Effector memory CD8-positive, alpha-beta T cell (primary cell): ENCODE results near the gene PKD2.
"Not testable (repeated sequence)": the region's sequence is repeated elsewhere in the genome, so short reads cannot be mapped to it uniquely, and the experiment has no call there.

Experiments
- ATAC-seq: fragments of 150-1000 bp; cut with Tn5 transposase; replicated peaks from 2 replicates; pipeline ENCODE4 v1.10.0; 2021; ENCODE audit warnings: mild to moderate bottlenecking, moderate library complexity
- DNase-seq, 3 experiments: peaks; one replicate each; pipeline ENCODE4 v3.0.0; 2021
- H3K27ac Mint-ChIP-seq, 2 donors: one replicate each; pipeline ENCODE4 v1.8.0; 2022; ENCODE audit warnings: mild to moderate bottlenecking in 2 of 2, mixed read lengths in 2 of 2, moderate library complexity in 2 of 2
- H3K27me3 Mint-ChIP-seq, 2 donors: one replicate each; pipeline ENCODE4 v1.8.0; 2022; ENCODE audit warnings: mixed read lengths in 2 of 2
- H3K36me3 Mint-ChIP-seq: one replicate; pipeline ENCODE4 v1.8.0; 2022; ENCODE audit warnings: mild to moderate bottlenecking, moderate library complexity, mixed read lengths; ENCODE audit not compliant: insufficient read depth
- H3K4me1 Mint-ChIP-seq, 2 donors: one replicate each; pipeline ENCODE4 v1.8.0; 2022; ENCODE audit warnings: low read depth in 2 of 2, mixed read lengths in 2 of 2
- H3K4me3 Mint-ChIP-seq, 2 donors: one replicate each; pipeline ENCODE4 v1.8.0; 2022; ENCODE audit warnings: mild to moderate bottlenecking in 2 of 2, mixed read lengths in 2 of 2, moderate library complexity in 2 of 2
- H3K9me3 Mint-ChIP-seq, 2 donors: one replicate each; pipeline ENCODE4 v1.8.0; 2022; ENCODE audit warnings: mixed read lengths in 2 of 2

PKD2 gene

DNA sequence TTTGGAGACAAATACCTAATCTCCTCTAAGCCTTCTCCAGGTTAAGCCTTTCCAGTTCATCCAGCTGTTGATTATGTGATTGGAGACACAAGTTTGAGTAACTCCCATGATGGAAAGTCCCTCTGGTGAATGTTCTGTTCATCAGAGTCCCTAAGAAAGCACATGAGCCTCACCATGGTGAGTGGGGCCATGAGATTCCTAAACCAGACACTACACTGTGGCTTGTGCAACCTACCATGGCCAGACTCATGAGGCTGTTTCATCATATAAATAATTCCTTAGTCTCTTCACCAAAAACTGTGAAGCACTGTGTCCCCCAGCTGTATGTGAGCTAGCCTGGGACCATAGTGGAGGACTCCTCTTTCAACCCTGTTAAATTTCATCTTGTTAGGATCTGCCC, 14.4 kb downstream of the PKD2 start:
- no peak overlapping the region for H3K27ac Mint-ChIP-seq
- ATAC-seq (no peak), DNase-seq (no peak)
- H3K27me3 Mint-ChIP-seq: no peaks in the 10 kb centered on the region
- no peak overlapping the region for H3K4me3 Mint-ChIP-seq
- peaks cover 7 to 8% of the 10 kb centered on the region in 2 donors for H3K9me3 Mint-ChIP-seq
- peaks cover 12% of the 10 kb centered on the region for H3K36me3 Mint-ChIP-seq
- peaks cover 0 to 2% of the 10 kb centered on the region in 2 donors for H3K4me1 Mint-ChIP-seq

- Mint-ChIP-seq H3K4me1 (peaks cover 0 to 2% of the 10 kb centered on the region in 2 donors), H3K4me3 (no peak overlapping the region), H3K27me3 (no peaks in the 10 kb centered on the region), H3K27ac (no peak overlapping the region), H3K36me3 (peaks cover 12% of the 10 kb centered on the region), H3K9me3 (peaks cover 7 to 8% of the 10 kb centered on the region in 2 donors)
- ATAC-seq (no peak), DNase-seq (no peak)
Measured at GRCh38 chr4:88022289-88022688, 14.9 kb downstream of the PKD2 start.

DNA sequence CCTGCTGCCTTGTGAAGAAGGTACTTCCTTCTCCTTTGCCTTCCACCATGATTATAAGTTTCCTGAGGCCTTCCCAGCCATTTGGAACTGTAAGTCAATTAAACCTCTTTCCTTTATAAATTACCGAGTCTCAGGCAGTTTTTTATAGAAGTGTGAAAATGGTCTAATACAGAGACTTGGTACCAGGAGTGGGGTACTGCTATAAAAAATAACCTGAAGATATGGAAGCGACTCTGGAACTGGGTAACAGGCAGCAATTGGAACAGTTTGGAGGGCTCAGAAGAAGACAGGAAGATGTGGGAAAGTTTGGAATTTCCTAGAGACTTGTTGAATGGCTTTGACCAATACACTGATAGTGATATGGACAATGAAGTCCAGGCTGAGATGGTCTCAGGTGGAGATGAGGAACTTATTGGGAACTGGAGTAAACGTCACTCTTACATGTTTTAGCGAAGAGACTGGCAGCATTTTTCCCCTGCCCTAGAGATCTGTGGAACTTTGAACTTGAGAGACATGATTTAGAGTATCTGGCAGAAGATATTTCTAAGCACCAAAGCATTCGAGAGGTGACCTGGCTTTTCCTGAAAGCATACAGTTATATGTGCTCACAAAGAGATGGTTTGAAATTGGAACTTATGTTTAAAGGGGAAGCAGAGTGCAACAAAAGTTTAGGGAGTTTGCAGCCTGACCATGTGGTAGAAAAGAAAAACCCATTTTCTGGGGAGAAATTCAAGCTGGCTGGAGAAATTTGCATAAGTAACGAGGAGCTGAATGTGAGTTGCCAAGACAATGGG, 18.6 kb downstream of the PKD2 start:
- not testable (repeated sequence) for ATAC-seq, H3K27ac Mint-ChIP-seq, H3K36me3 Mint-ChIP-seq

GRCh38 chr4:88027611-88028608, 20.5 kb downstream of the PKD2 start:
- H3K4me3 Mint-ChIP-seq: no peak overlapping the region
- no peaks in the 10 kb centered on the region for H3K4me1 Mint-ChIP-seq
- no peak for DNase-seq
- H3K9me3 Mint-ChIP-seq: peaks cover 7 to 8% of the 10 kb centered on the region in 2 donors
- ATAC-seq: no peak
- H3K27me3 Mint-ChIP-seq: no peaks in the 10 kb centered on the region
- peak overlapping the region in 1 of 2 donors; percentile 19 for H3K27ac Mint-ChIP-seq
- H3K36me3 Mint-ChIP-seq: peaks cover 6% of the 10 kb centered on the region

More for the DNA sequence above, 18.6 kb downstream of the PKD2 start:
- DNase-seq, H3K27me3 Mint-ChIP-seq, H3K4me1 Mint-ChIP-seq, H3K4me3 Mint-ChIP-seq, H3K9me3 Mint-ChIP-seq: not testable (repeated sequence)

DNA sequence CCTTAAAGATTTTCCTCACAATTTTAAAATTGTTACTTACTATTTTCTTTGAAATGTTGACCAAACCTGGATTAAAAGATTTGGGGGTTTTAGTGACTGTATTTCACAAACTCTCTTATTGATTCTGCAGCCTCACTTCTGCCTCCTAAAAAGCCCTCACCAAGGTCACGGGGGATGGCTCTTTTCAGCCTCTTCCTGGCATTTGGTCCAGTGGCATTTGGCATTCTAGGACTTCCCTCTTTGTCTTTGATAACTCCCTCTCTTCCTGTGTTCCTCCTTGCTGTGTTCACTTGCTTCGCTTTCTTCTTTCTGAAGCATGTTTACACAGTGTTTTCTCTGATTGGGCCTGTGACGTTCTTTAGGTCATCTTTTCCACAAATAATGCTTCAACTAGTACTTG, 21.5 kb downstream of the PKD2 start:
- Mint-ChIP-seq H3K27me3 (no peaks in the 10 kb centered on the region), H3K4me3 (no peak overlapping the region), H3K27ac (peak overlapping the region in 1 of 2 donors; percentile 26), H3K4me1 (no peaks in the 10 kb centered on the region), H3K9me3 (peaks cover 7 to 8% of the 10 kb centered on the region in 2 donors), H3K36me3 (peaks cover 6% of the 10 kb centered on the region)
- DNase-seq (no peak), ATAC-seq (no peak)

DNA sequence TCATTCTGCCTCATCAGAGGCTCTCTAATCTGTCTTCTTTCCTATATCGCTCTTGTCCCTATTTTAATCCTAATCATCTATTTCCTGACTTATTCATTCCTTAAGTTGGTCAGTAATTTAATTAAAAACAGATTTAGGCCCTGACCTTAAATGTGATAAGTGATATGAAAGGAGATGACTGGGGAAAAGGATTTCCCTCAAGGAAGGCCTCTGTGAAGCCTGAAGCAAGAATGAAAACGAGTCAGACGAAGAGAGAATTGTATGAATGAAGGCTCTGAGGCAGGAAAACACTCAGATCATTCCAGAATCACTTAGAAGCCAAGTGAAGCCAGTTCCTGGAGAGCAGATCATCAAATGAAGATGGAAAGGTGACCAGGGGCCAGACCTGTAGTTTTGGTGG, 22.1 kb downstream of the PKD2 start:
- Mint-ChIP-seq H3K4me1 (no peaks in the 10 kb centered on the region), H3K4me3 (no peak overlapping the region), H3K27me3 (no peaks in the 10 kb centered on the region), H3K9me3 (peaks cover 7 to 8% of the 10 kb centered on the region in 2 donors), H3K36me3 (peaks cover 2% of the 10 kb centered on the region), H3K27ac (peak overlapping the region in 1 of 2 donors; percentile 26)
- ATAC-seq (no peak), DNase-seq (no peak)

DNA sequence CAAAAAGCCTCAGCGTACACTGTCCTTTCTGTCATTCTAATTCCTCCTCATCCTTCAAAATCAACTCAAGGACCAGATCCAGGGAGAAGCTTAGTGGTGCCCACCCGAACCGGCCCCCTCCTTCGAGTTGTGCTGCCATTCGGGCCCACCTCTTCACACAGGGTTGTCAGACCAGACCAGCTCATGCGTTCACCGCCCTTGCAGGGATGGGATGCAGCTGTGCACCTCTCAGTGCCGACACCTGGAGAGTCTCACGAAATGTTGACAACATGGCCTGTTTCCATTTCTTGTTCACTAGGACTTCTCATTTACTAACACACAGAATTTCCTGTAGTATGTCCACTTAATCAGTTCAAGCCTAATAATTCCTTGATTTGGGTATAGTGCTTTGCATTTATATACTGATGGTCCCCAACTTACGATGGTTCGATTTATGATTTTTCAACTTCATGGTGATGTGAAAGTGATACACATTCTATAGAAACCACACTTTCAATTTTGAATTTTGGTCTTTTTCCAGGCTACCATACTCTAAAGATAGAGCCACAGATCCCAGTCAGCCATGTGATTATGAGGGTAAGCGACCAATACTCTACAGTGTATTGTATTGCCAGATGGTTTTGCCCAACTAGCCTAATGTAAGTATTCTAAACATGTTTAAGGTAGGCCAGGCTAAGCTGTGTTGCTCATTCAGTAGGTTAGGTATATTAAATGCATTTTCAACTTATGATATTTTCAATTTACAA, 23.3 kb downstream of the PKD2 start:
- Mint-ChIP-seq H3K4me1 (no peaks in the 10 kb centered on the region), H3K4me3 (no peak overlapping the region), H3K27ac (no peak overlapping the region), H3K36me3 (peaks cover 2% of the 10 kb centered on the region), H3K27me3 (no peaks in the 10 kb centered on the region), H3K9me3 (peaks cover 5 to 7% of the 10 kb centered on the region in 2 donors)
- ATAC-seq: no peak
- no peak for DNase-seq

- DNase-seq: peak; percentile 30 to 36 (median 33)
- H3K9me3 Mint-ChIP-seq: no peaks in the 10 kb centered on the region
- H3K27me3 Mint-ChIP-seq: no peaks in the 10 kb centered on the region
- no peak overlapping the region for H3K27ac Mint-ChIP-seq
- H3K36me3 Mint-ChIP-seq: peaks cover 3% of the 10 kb centered on the region
- no peaks in the 10 kb centered on the region for H3K4me1 Mint-ChIP-seq
- no peak overlapping the region for H3K4me3 Mint-ChIP-seq
- ATAC-seq: peak; percentile 65
Measured at GRCh38 chr4:88033309-88033708, 25.9 kb downstream of the PKD2 start.

DNA sequence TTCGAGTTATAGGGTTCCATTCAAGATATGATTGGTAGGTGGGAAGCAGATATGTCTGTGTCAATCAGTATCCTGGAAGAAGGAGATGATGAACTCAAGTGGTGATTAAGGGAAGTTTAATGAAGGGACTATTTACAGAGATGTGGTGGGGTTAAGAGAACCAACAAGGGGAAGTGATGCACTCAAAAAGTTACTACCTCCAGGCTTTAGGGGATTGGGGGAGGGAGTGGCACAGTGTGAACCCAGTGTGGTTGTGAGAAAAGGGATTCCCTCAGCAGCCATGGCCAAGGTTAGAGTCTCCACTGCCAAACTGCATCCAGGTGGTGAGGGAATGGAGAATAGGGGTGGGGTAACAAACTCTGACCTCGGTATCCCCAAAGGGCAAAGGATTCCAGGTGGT, 27.9 kb downstream of the PKD2 start:
- Mint-ChIP-seq H3K27me3 (no peaks in the 10 kb centered on the region), H3K27ac (no peak overlapping the region), H3K9me3 (no peaks in the 10 kb centered on the region), H3K4me1 (no peaks in the 10 kb centered on the region), H3K36me3 (peaks cover 12% of the 10 kb centered on the region), H3K4me3 (no peak overlapping the region)
- ATAC-seq: no peak
- no peak for DNase-seq

DNA sequence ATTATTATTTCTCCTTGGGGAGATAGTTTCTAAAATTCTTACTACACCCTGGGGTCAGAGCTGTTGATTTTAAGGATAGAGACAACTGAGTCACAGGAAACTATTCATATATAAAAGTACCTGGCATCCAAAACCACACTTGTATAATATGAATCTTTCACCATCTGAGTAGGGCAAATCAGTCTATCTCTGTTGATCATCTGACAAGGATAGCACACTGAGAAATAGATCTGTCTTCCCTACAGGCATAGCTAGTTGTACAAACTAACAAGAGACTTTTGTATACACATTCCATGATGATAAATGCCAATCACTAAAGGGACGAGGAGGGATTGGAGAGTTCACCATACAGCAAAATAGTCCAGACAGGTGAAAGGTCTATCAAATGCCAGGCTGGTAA, 30.0 kb downstream of the PKD2 start:
- H3K27me3 Mint-ChIP-seq: no peaks in the 10 kb centered on the region
- no peak for ATAC-seq
- DNase-seq: no peak
- H3K9me3 Mint-ChIP-seq: no peaks in the 10 kb centered on the region
- H3K27ac Mint-ChIP-seq: no peak overlapping the region
- peaks cover 13% of the 10 kb centered on the region for H3K36me3 Mint-ChIP-seq
- no peak overlapping the region for H3K4me3 Mint-ChIP-seq
- H3K4me1 Mint-ChIP-seq: no peaks in the 10 kb centered on the region

DNA sequence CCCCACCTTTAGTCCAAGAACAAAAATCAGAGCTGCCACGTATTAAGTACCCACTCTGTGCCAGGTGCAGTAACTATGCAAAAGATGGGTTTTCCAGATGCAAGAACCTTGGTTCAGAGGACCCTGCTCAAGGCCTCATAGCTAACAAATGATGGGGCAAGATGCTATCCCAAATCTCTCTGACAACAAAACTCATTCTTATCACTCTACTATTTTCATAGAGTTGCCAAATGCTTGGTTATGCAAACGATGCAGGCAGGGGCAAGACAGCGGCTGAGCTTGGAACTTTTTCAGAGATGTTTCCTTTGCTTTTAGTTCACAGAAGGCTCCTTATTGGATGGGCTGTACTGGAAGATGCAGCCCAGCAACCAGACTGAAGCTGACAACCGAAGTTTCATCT, 30.5 kb downstream of the PKD2 start:
- Mint-ChIP-seq H3K4me1 (no peaks in the 10 kb centered on the region), H3K9me3 (no peaks in the 10 kb centered on the region), H3K27me3 (no peaks in the 10 kb centered on the region), H3K4me3 (no peak overlapping the region), H3K27ac (no peak overlapping the region), H3K36me3 (peaks cover 16% of the 10 kb centered on the region)
- DNase-seq: no peak
- no peak for ATAC-seq

DNA sequence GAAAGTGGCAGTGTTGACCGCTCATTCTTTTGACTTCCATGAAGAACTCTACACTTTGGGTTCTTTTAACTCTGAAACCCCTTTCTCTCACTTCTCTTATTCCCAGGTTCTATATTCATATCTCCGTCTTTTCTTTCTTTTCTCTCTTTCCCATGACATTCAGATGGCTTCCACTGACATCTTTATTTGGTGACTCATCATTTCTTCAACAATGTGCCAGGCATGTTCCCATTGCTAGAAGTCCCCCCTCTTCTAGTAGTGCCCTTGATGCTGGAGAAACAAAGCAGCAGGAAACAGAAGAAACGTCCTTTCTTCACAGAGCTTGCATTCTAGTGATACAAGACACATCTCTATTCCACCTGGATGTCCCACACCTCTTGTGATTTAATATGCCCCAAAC, 33.3 kb downstream of the PKD2 start:
- Mint-ChIP-seq H3K36me3 (peaks cover 16% of the 10 kb centered on the region), H3K27ac (no peak overlapping the region), H3K9me3 (no peaks in the 10 kb centered on the region), H3K4me3 (no peak overlapping the region), H3K27me3 (no peaks in the 10 kb centered on the region), H3K4me1 (no peaks in the 10 kb centered on the region)
- no peak for DNase-seq
- ATAC-seq: no peak

- H3K4me1 Mint-ChIP-seq: no peaks in the 10 kb centered on the region
- H3K36me3 Mint-ChIP-seq: peaks cover 16% of the 10 kb centered on the region
- no peak overlapping the region for H3K4me3 Mint-ChIP-seq
- no peak for DNase-seq
- H3K27ac Mint-ChIP-seq: no peak overlapping the region
- ATAC-seq: no peak
- H3K9me3 Mint-ChIP-seq: no peaks in the 10 kb centered on the region
- H3K27me3 Mint-ChIP-seq: no peaks in the 10 kb centered on the region
Measured at GRCh38 chr4:88041626-88042025, 34.2 kb downstream of the PKD2 start.
